A549 (cell line): Measurements from ENCODE around the gene SP4. TPM values are rescaled to one million over a fixed set of nuclear protein-coding genes. Genes with fewer than 3 reads are reported as not detected.

Experiments used
- ATAC-seq, 2 experiments: fragments of 200-7000 bp in 1 of 2; fragments of >200 bp in 1 of 2; cut with Nextera tagmentation in 1 of 2; cut with Tn5 transposase in 1 of 2; 3 replicates each; pipeline versions ENCODE4 v1.8.0 to v1.9.1; 2018 to 2020; ENCODE audit warnings: mild to moderate bottlenecking in 1 of 2, moderate library complexity in 1 of 2
- CTCF ChIA-PET: fragments of 300-600 bp; sonication (Branson Sonifier 250); formaldehyde crosslinking; extraction: SDS; loops from one replicate; lab custom pipeline; 2021; ENCODE audit warnings: antibody characterized with exemption, inconsistent platforms; lab: Yijun Ruan, JAX
- POLR2A ChIA-PET: fragments of 350-600 bp; formaldehyde crosslinking; extraction: SDS; loops from one replicate; lab custom pipeline; 2021; ENCODE audit warnings: antibody characterized with exemption, inconsistent platforms; lab: Yijun Ruan, JAX
- DNase-seq, 2 experiments: peaks; one replicate each; pipeline versions ENCODE4 v3.0.0 to v3.0.0-alpha.2; 2011 to 2016; ENCODE audit warnings: low read depth in 1 of 2, low spot score in 1 of 2
- FAIRE-seq: peaks from 2 replicates; lab custom pipeline; 2011; peaks lifted over from hg19 to GRCh38; lab: Jason Lieb, UNC
- H3K27ac ChIP-seq, 2 experiments: fragments of >200 bp; sonication (Bioruptor Twin); formaldehyde crosslinking; 3 replicates each; pipeline ENCODE4 v1.5.1; 2016 to 2017
- H3K4me1 ChIP-seq: fragments of >200 bp; sonication (Bioruptor Twin); formaldehyde crosslinking; 3 replicates; pipeline ENCODE4 v1.6.1; 2016
- H3K4me2 ChIP-seq: fragments of >200 bp; sonication (Bioruptor Twin); formaldehyde crosslinking; 3 replicates; pipeline ENCODE4 v1.6.1; 2016
- H3K4me3 ChIP-seq: fragments of >200 bp; sonication (Bioruptor Twin); formaldehyde crosslinking; 3 replicates; pipeline ENCODE4 v1.5.1; 2016
- H3K9me3 ChIP-seq: fragments of >200 bp; sonication (Bioruptor Twin); formaldehyde crosslinking; 3 replicates; pipeline ENCODE4 v1.6.1; 2016
- CBX2 ChIP-seq: fragments of 200-600 bp; sonication (generic); IDR thresholded peaks from 2 replicates; pipeline ENCODE4 v1.6.1; 2016; ENCODE audit warnings: low read depth, mild to moderate bottlenecking, borderline replicate concordance
- CHD4 ChIP-seq: fragments of 200-600 bp; sonication (generic); IDR thresholded peaks from 2 replicates; pipeline ENCODE4 v1.6.1; 2016; ENCODE audit warnings: antibody characterized with exemption, mild to moderate bottlenecking, borderline replicate concordance
- EHF ChIP-seq: fragments of 250-450 bp; sonication (Bioruptor Pico); IDR thresholded peaks from 2 replicates; pipeline ENCODE4 v1.5.0; 2020; ENCODE audit warnings: mild to moderate bottlenecking
- EP300 ChIP-seq, 2 experiments: fragments of >200 bp; sonication (Bioruptor Twin); formaldehyde crosslinking; IDR thresholded peaks; 2 replicates in 1 of 2; 3 replicates in 1 of 2; pipeline ENCODE4 v1.6.1; 2016 to 2017
- ESRRA ChIP-seq: fragments of 150-350 bp; IDR thresholded peaks from 2 replicates; pipeline ENCODE4 v1.6.1; 2014; ENCODE audit warnings: mild to moderate bottlenecking, low read length, borderline replicate concordance
- GATA3 ChIP-seq: IDR thresholded peaks from 2 replicates; pipeline ENCODE4 v1.6.1; 2012; ENCODE audit warnings: borderline replicate concordance
- HEYL ChIP-seq: fragments of 250-450 bp; sonication (Bioruptor Pico); IDR thresholded peaks from 2 replicates; pipeline ENCODE4 v1.8.0; 2021; ENCODE audit warnings: mild to moderate bottlenecking, moderate library complexity
- HOXA7 ChIP-seq: fragments of 250-450 bp; sonication (Bioruptor Pico); IDR thresholded peaks from 2 replicates; pipeline ENCODE4 v1.5.0; 2020; ENCODE audit warnings: mild to moderate bottlenecking, moderate library complexity
- JUN ChIP-seq, 2 experiments: fragments of >200 bp; sonication (Bioruptor Twin); formaldehyde crosslinking; IDR thresholded peaks; 2 replicates in 1 of 2; 3 replicates in 1 of 2; pipeline ENCODE4 v1.6.1; 2016 to 2017
- MAZ ChIP-seq: fragments of 150-350 bp; IDR thresholded peaks from 2 replicates; pipeline ENCODE4 v1.6.1; 2014; ENCODE audit warnings: antibody characterized with exemption, low read depth, low read length, borderline replicate concordance
- NFE2L2 ChIP-seq: fragments of 150-350 bp; conservative IDR thresholded peaks from 2 replicates; pipeline ENCODE4 v1.6.1; 2014; ENCODE audit warnings: low read length
- NR3C1 ChIP-seq: fragments of >200 bp; sonication (Bioruptor Twin); formaldehyde crosslinking; IDR thresholded peaks from 3 replicates; pipeline ENCODE4 v1.6.1; 2017
- RCOR1 ChIP-seq: fragments of 150-350 bp; IDR thresholded peaks from 2 replicates; pipeline ENCODE4 v1.6.1; 2014; ENCODE audit warnings: antibody characterized with exemption, low read length, low read depth
- RFX5 ChIP-seq: fragments of 450-650 bp; IDR thresholded peaks from 2 replicates; pipeline ENCODE4 v1.7.1; 2014; ENCODE audit warnings: antibody characterized with exemption, mild to moderate bottlenecking, moderate library complexity
- RNF2 ChIP-seq: fragments of 200-600 bp; sonication (generic); IDR thresholded peaks from 2 replicates; pipeline ENCODE4 v1.6.1; 2016; ENCODE audit warnings: low read depth, mild to moderate bottlenecking, antibody characterized with exemption, moderate library complexity, borderline replicate concordance
- ZC3H11A ChIP-seq: fragments of 450-650 bp; IDR thresholded peaks from 2 replicates; pipeline ENCODE4 v1.6.1; 2014; ENCODE audit warnings: antibody characterized with exemption, mild to moderate bottlenecking
- ZNF302 ChIP-seq: fragments of 250-450 bp; sonication (Bioruptor Pico); IDR thresholded peaks from 2 replicates; pipeline ENCODE4 v1.9.0; 2021; ENCODE audit warnings: inconsistent platforms, mild to moderate bottlenecking, moderate library complexity
- WGBS: methylation state at CpG from one replicate; pipeline ENCODE4 v1.1.6; 2017; ENCODE audit errors: missing lambda C conversion rate; 5-methylcytosine and 5-hydroxymethylcytosine counted together
- polyA plus RNA-seq, 4 experiments: library from polyadenylated mRNA; depleted of rRNA in 3 of 4; stranded (reverse); fragments of >200 nt; fragmentation: RNase III in 1 of 4; extraction: RNeasy Plus Mini Kit Qiagen cat#74134 plus additional on column Dnase treatment in 1 of 4; gene quantifications; 2 replicates in 3 of 4; 3 replicates in 1 of 4; pipeline ENCODE4 v1.2.3, GENCODE V29; 2011 to 2017
- TF ChIP-seq, protein P1 (sequence below): fragments of 450-650 bp; IDR thresholded peaks from 2 replicates; pipeline ENCODE4 v1.6.1; 2014; ENCODE audit warnings: antibody characterized with exemption
- TF ChIP-seq, protein P2 (sequence below): fragments of 200-600 bp; sonication (generic); IDR thresholded peaks from 2 replicates; pipeline ENCODE4 v1.6.1; 2016; ENCODE audit warnings: antibody characterized with exemption, mild to moderate bottlenecking, moderate library complexity
- TF ChIP-seq, protein P3 (sequence below): fragments of >200 bp; sonication (Bioruptor Twin); formaldehyde crosslinking; IDR thresholded peaks from 2 replicates; pipeline ENCODE4 v1.6.1; 2016

The SP4 gene
- polyA plus RNA-seq, 2 of the 4 experiments (the other 2 are of a cell fraction) = 1.9 to 5.3 TPM

- no peak for DNase-seq
- no peak overlapping the region for H3K27ac ChIP-seq
- H3K4me1 ChIP-seq = no peaks in the 10 kb centered on the region
- POLR2A ChIA-PET = no interaction called here
- no peak overlapping the region for H3K4me3 ChIP-seq
- H3K9me3 ChIP-seq = no peaks in the 10 kb centered on the region; the same call in 2 of the 3 replicates
- CTCF ChIA-PET = no interaction called here
- no peak overlapping the region for H3K4me2 ChIP-seq
- FAIRE-seq = no peak
- TF ChIP-seq EHF = no peak
- no peak for TF ChIP-seq CBX2
- TF ChIP-seq, protein P1, sequence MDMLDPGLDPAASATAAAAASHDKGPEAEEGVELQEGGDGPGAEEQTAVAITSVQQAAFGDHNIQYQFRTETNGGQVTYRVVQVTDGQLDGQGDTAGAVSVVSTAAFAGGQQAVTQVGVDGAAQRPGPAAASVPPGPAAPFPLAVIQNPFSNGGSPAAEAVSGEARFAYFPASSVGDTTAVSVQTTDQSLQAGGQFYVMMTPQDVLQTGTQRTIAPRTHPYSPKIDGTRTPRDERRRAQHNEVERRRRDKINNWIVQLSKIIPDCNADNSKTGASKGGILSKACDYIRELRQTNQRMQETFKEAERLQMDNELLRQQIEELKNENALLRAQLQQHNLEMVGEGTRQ = no peak
- TF ChIP-seq, protein P2, sequence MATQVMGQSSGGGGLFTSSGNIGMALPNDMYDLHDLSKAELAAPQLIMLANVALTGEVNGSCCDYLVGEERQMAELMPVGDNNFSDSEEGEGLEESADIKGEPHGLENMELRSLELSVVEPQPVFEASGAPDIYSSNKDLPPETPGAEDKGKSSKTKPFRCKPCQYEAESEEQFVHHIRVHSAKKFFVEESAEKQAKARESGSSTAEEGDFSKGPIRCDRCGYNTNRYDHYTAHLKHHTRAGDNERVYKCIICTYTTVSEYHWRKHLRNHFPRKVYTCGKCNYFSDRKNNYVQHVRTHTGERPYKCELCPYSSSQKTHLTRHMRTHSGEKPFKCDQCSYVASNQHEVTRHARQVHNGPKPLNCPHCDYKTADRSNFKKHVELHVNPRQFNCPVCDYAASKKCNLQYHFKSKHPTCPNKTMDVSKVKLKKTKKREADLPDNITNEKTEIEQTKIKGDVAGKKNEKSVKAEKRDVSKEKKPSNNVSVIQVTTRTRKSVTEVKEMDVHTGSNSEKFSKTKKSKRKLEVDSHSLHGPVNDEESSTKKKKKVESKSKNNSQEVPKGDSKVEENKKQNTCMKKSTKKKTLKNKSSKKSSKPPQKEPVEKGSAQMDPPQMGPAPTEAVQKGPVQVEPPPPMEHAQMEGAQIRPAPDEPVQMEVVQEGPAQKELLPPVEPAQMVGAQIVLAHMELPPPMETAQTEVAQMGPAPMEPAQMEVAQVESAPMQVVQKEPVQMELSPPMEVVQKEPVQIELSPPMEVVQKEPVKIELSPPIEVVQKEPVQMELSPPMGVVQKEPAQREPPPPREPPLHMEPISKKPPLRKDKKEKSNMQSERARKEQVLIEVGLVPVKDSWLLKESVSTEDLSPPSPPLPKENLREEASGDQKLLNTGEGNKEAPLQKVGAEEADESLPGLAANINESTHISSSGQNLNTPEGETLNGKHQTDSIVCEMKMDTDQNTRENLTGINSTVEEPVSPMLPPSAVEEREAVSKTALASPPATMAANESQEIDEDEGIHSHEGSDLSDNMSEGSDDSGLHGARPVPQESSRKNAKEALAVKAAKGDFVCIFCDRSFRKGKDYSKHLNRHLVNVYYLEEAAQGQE = no peak
- TF ChIP-seq, protein P3, sequence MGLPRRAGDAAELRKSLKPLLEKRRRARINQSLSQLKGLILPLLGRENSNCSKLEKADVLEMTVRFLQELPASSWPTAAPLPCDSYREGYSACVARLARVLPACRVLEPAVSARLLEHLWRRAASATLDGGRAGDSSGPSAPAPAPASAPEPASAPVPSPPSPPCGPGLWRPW = no peak
- TF ChIP-seq NR3C1 = no peak
- TF ChIP-seq HEYL (CRISPR knock-in tag) = no peak
- TF ChIP-seq RFX5 = no peak
- no peak for TF ChIP-seq ZC3H11A
- TF ChIP-seq EP300 (IDR thresholded peaks at IDR 0.05) = no peak
- no peak for TF ChIP-seq CHD4
- TF ChIP-seq, all 56 proteins: peak for 0
- ATAC-seq = no peak
Measured at GRCh38 chr7:21514062-21514461, 86.2 kb downstream of the SP4 start.

- Histone ChIP-seq H3K9me3 (0 out of 3 replicates have a peak, but pooled peaks cover 3% of the 10 kb centered on the region), H3K4me2 (no peak overlapping the region), H3K4me3 (no peak overlapping the region), H3K27ac (no peak overlapping the region), H3K4me1 (no peaks in the 10 kb centered on the region)
- ATAC-seq = no peak
- 20% methylated on average over 1 of the region's 1 CpG for WGBS
- POLR2A ChIA-PET = no interaction called here
- no peak for DNase-seq
- no peak for FAIRE-seq
- TF ChIP-seq ESRRA = no peak
- TF ChIP-seq RFX5 = no peak
- no peak for TF ChIP-seq JUN (IDR thresholded peaks at IDR 0.05)
- TF ChIP-seq CBX2 = no peak
- no peak for TF ChIP-seq NFE2L2
- no peak for TF ChIP-seq EHF
- no peak for TF ChIP-seq GATA3
- no peak for TF ChIP-seq RNF2
- TF ChIP-seq, protein P1 = no peak
- no peak for TF ChIP-seq HEYL (CRISPR knock-in tag)
- no peak for TF ChIP-seq MAZ
- no peak for TF ChIP-seq HOXA7 (CRISPR knock-in tag)
- TF ChIP-seq ZNF302 (CRISPR knock-in tag) = no peak
- no peak for TF ChIP-seq RCOR1
- CTCF ChIA-PET = interaction anchor here (0.6 to 1.4 kb wide), 3 partner anchors 243 to 1020 kb away, joined by 3 to 4 read pairs (median 3); no protein-coding TSS in a partner anchor
Measured at GRCh38 chr7:21524680-21525079, 96.8 kb downstream of the SP4 start.
